PC-9 (cell line): ENCODE data around the gene CHRNG. TPM values are rescaled to one million over a fixed set of nuclear protein-coding genes. Genes with fewer than 3 reads are reported as not detected.

ENCODE experiments used
- BruUV-seq: library from RNA; stranded (reverse); fragments of 400-500 nt; replicated peaks from 2 replicates; lab custom pipeline; 2021; lab: Mats Ljungman, UMichigan
- CTCF ChIA-PET: fragments of 300-600 bp; sonication (Branson Sonifier 250); formaldehyde crosslinking; loops from one replicate; lab custom pipeline; 2022; ENCODE audit warnings: antibody characterized with exemption; lab: Charles Lee
- POLR2A ChIA-PET: fragments of 300-600 bp; sonication (Branson Sonifier 250); formaldehyde crosslinking; loops from one replicate; lab custom pipeline; 2022; ENCODE audit warnings: antibody characterized with exemption; ENCODE audit not compliant: unreplicated experiment; lab: Charles Lee
- DNase-seq, 2 experiments: peaks; one replicate each; pipeline versions ENCODE4 v3.0.0 to v3.0.0-alpha.2; 2015 to 2022; ENCODE audit warnings: mixed read lengths in 1 of 2
- H2AFZ ChIP-seq: fragments of 200-600 bp; sonication (generic); 2 replicates; pipeline ENCODE4 v1.8.1; 2017; ENCODE audit warnings: antibody characterized with exemption
- H3F3A ChIP-seq: fragments of 200-600 bp; sonication (generic); 2 replicates; pipeline ENCODE4 v1.8.1; 2017; ENCODE audit warnings: antibody characterized with exemption, mild to moderate bottlenecking, low read depth; ENCODE audit not compliant: insufficient read depth
- H3K27ac ChIP-seq: fragments of 200-600 bp; sonication (generic); 2 replicates; pipeline ENCODE4 v1.6.1; 2016; ENCODE audit warnings: mixed run types
- H3K27me3 ChIP-seq: fragments of 200-600 bp; sonication (generic); 2 replicates; pipeline ENCODE4 v1.6.1; 2016; ENCODE audit warnings: low read depth, mixed run types; ENCODE audit not compliant: insufficient read depth
- H3K36me3 ChIP-seq: fragments of 200-600 bp; sonication (generic); 2 replicates; pipeline ENCODE4 v1.6.1; 2016; ENCODE audit warnings: low read depth, mixed run types
- H3K4me1 ChIP-seq: fragments of 200-600 bp; sonication (generic); replicated peaks from 2 replicates; pipeline ENCODE4 v1.6.1; 2016; ENCODE audit warnings: mixed run types; ENCODE audit not compliant: insufficient read depth
- H3K4me2 ChIP-seq: fragments of 200-600 bp; sonication (generic); 2 replicates; pipeline ENCODE4 v1.6.1; 2017; ENCODE audit warnings: mixed run types
- H3K4me3 ChIP-seq: fragments of 200-600 bp; sonication (generic); 2 replicates; pipeline ENCODE4 v1.6.1; 2016; ENCODE audit warnings: mixed run types
- H3K79me2 ChIP-seq: fragments of 200-600 bp; sonication (generic); 2 replicates; pipeline ENCODE4 v1.6.1; 2017; ENCODE audit warnings: low read depth, mixed run types
- H3K9me2 ChIP-seq: fragments of 200-600 bp; sonication (generic); 2 replicates; pipeline ENCODE4 v1.8.1; 2017; ENCODE audit warnings: mild to moderate bottlenecking; ENCODE audit not compliant: insufficient read depth
- H3K9me3 ChIP-seq: fragments of 200-600 bp; sonication (generic); 2 replicates; pipeline ENCODE4 v1.8.1; 2016; ENCODE audit warnings: low read depth; ENCODE audit not compliant: insufficient read depth
- H4K20me1 ChIP-seq: fragments of 200-600 bp; sonication (generic); 2 replicates; pipeline ENCODE4 v1.8.1; 2017; ENCODE audit not compliant: insufficient read depth
- EZH2 ChIP-seq: fragments of 200-600 bp; sonication (generic); IDR thresholded peaks from 2 replicates; pipeline ENCODE4 v1.8.0; 2017; ENCODE audit warnings: antibody characterized with exemption, low read depth
- intact Hi-C: fragments of 100-400 bp; cut with micrococcal nuclease; formaldehyde crosslinking; loops from one replicate; pipeline ENCODE4 v1.10.0; 2022; ENCODE audit not compliant: unreplicated experiment
- total RNA-seq: library from RNA; stranded (reverse); gene quantifications from 2 replicates; pipeline ENCODE4 v1.2.3, GENCODE V29; 2021
- TF ChIP-seq, protein P1 (sequence below): fragments of 200-600 bp; sonication (generic); conservative IDR thresholded peaks from 2 replicates; pipeline ENCODE4 v1.6.1; 2017; ENCODE audit warnings: mixed run types, antibody characterized with exemption, mild to moderate bottlenecking, moderate library complexity

Gene CHRNG
- total RNA-seq, 1 experiment from 2014 or later = not detected

DNA sequence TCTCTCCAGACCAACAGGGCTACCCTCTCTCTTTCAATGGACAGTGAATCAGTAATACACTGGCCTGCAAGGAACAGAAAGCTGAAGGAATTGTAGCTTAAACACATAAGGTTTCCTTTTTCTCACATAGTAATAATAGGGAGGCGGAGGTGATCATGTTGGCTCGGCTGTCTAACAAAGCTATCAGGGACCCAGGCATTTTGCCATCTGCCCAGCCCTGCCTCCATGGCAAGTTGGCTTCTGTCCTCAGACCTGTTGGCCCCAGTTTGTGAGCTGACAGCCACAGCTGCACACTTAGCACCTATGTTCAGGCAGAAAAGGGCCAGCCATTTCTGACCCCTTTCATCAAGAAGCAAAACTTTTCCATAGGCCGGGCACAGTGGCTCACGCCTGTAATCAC, 2.0 kb upstream of the CHRNG start:
- no peak for TF ChIP-seq EZH2
- TF ChIP-seq, protein P1, sequence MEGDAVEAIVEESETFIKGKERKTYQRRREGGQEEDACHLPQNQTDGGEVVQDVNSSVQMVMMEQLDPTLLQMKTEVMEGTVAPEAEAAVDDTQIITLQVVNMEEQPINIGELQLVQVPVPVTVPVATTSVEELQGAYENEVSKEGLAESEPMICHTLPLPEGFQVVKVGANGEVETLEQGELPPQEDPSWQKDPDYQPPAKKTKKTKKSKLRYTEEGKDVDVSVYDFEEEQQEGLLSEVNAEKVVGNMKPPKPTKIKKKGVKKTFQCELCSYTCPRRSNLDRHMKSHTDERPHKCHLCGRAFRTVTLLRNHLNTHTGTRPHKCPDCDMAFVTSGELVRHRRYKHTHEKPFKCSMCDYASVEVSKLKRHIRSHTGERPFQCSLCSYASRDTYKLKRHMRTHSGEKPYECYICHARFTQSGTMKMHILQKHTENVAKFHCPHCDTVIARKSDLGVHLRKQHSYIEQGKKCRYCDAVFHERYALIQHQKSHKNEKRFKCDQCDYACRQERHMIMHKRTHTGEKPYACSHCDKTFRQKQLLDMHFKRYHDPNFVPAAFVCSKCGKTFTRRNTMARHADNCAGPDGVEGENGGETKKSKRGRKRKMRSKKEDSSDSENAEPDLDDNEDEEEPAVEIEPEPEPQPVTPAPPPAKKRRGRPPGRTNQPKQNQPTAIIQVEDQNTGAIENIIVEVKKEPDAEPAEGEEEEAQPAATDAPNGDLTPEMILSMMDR = no peak
- Histone ChIP-seq H3F3A (no peaks in the 10 kb centered on the region), H4K20me1 (no peaks in the 10 kb centered on the region), H3K27me3 (no peaks in the 10 kb centered on the region), H3K79me2 (no peaks in the 10 kb centered on the region), H2AFZ (no peak overlapping the region), H3K9me2 (no peaks in the 10 kb centered on the region), H3K36me3 (no peaks in the 10 kb centered on the region), H3K4me1 (no peaks in the 10 kb centered on the region), H3K4me2 (no peak overlapping the region), H3K4me3 (no peak overlapping the region), H3K27ac (no peak overlapping the region), H3K9me3 (0 out of 2 replicates have a peak, but pooled peaks cover 2% of the 10 kb centered on the region)
- DNase-seq = no peak
- intact Hi-C loops = no loop called here
- ChIA-PET POLR2A (no interaction called here), CTCF (no interaction called here)
- no TSS peak for BruUV-seq

DNA sequence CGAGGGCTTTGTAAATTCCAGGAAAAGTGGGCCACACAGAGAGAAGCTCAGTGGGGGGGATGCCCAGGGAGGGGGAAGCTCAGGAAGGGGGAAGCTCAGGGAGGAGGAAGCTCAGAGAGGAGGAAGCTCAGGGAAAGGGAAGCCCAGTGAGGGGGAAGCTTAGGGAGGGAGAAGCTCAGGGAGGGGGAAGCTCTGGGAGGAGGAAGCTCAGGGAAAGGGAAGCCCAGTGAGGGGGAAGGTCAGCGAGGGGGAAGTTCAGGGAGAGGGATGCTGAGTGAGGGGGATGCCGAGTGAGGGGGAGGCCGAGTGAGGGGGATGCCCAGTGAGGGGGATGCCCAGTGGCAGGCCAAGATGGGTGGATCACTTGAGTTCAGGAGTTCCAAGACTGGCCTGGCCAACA, 821 bp upstream of the CHRNG start:
- no peaks in the 10 kb centered on the region for H3K36me3 ChIP-seq
- POLR2A ChIA-PET = interaction anchor here (0.6 kb wide), 1 partner anchor 88 kb away, joined by 11 read pairs; no protein-coding TSS in a partner anchor
- no peaks in the 10 kb centered on the region for H3K4me1 ChIP-seq
- no peaks in the 10 kb centered on the region for H3K27me3 ChIP-seq
- no TSS peak for BruUV-seq
- H3K79me2 ChIP-seq = no peaks in the 10 kb centered on the region
- CTCF ChIA-PET = interaction anchor here (0.6 kb wide), 1 partner anchor 228 kb away, joined by 7 read pairs; no protein-coding TSS in a partner anchor
- no peak for DNase-seq
- TF ChIP-seq, protein P1 = no peak
- no peak for TF ChIP-seq EZH2
- H3F3A ChIP-seq = no peaks in the 10 kb centered on the region
- no peak overlapping the region for H3K4me3 ChIP-seq
- intact Hi-C loops = no loop called here
- 0 out of 2 replicates have a peak, but pooled peaks cover 2% of the 10 kb centered on the region for H3K9me3 ChIP-seq
- H3K27ac ChIP-seq = no peak overlapping the region
- H3K9me2 ChIP-seq = no peaks in the 10 kb centered on the region
- H3K4me2 ChIP-seq = no peak overlapping the region
- H2AFZ ChIP-seq = no peak overlapping the region
- H4K20me1 ChIP-seq = no peaks in the 10 kb centered on the region

DNA sequence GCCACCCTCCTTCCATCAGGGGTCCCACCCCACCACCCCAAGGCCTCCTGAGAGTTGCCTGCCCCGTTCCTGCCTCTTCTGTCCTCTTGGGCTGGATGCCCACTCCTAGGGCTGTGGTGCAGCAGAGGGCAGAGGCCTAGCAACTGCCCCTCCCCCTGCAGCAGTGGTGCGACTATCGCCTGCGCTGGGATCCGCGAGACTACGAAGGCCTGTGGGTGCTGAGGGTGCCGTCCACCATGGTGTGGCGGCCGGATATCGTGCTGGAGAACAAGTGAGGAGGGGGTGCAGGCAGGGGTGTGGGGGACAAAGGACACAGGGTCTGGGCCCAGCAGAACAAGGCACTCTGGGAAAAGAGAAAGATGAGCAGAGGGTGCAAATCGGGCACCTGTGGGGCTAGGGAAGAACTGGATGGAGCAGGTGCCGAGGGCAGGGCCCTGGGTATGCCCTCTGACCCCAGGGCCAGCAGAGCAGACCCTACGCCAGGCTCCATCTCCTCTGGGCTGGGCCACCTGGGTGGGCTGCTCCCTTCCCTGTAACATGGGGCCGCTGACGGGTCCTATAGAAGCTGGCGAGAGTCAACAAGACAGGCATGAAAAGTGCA, 1.0 kb downstream of the CHRNG start:
- Histone ChIP-seq H3K4me1 (no peaks in the 10 kb centered on the region), H4K20me1 (no peaks in the 10 kb centered on the region), H3K4me3 (no peak overlapping the region), H3K27ac (no peak overlapping the region), H2AFZ (no peak overlapping the region), H3K27me3 (no peaks in the 10 kb centered on the region), H3K9me3 (0 out of 2 replicates have a peak, but pooled peaks cover 2% of the 10 kb centered on the region), H3K79me2 (no peaks in the 10 kb centered on the region), H3K4me2 (no peak overlapping the region), H3F3A (no peaks in the 10 kb centered on the region), H3K9me2 (no peaks in the 10 kb centered on the region), H3K36me3 (no peaks in the 10 kb centered on the region)
- TF ChIP-seq EZH2 = no peak
- TF ChIP-seq, protein P1 = no peak
- ChIA-PET POLR2A (no interaction called here), CTCF (no interaction called here)
- BruUV-seq = no TSS peak
- no peak for DNase-seq
- intact Hi-C loops = no loop called here
